Measurements from ENCODE around the gene CCR5AS.
A peak's percentile ranks its signal among the peaks of the same experiment; 100 is the strongest.

The CCR5AS gene

GRCh38 chr3:46372492-46373359, 34.1 kb downstream of the CCR5AS start:
- Mint-ChIP-seq H3K4me1 (peaks cover 10 to 13% of the 10 kb centered on the region in 2 experiments), H3K36me3 (ENCODE audit: insufficient read depth in 1 of 3, low read depth in 3 of 3) (no peaks in the 10 kb centered on the region), H3K27me3 (ENCODE audit: low read depth) (peaks cover 22% of the 10 kb centered on the region), H3K27ac (no peak overlapping the region), H3K9me3 (no peaks in the 10 kb centered on the region), H3K4me3 (no peak overlapping the region)
- Histone ChIP-seq H2AFZ (ENCODE audit: low read length) (no peak overlapping the region), H3K9ac (ENCODE audit: extremely low read depth, insufficient read length, low read length) (no peak overlapping the region), H2AK5ac (ENCODE audit: insufficient read length, low read length) (no peak overlapping the region), H3K4me1 (ENCODE audit: insufficient read depth, low read length) (peaks cover 4% of the 10 kb centered on the region), H3K23me2 (ENCODE audit: insufficient read length, low read depth, low read length, poor library complexity, severe bottlenecking) (peaks cover 2% of the 10 kb centered on the region), H3K18ac (ENCODE audit: insufficient read length, low read depth, low read length) (no peak overlapping the region), H4K5ac (ENCODE audit: insufficient read length, low read depth, low read length) (no peak overlapping the region), H2BK15ac (ENCODE audit: low read depth, low read length) (no peak overlapping the region), H3K4me2 (ENCODE audit: insufficient read depth, insufficient read length, low read length) (no peak overlapping the region), H2BK20ac (ENCODE audit: low read depth, low read length, poor library complexity, severe bottlenecking) (no peak overlapping the region), H3T11ph (ENCODE audit: low read length) (no peak overlapping the region), H3K27ac (ENCODE audit: insufficient read length, low read depth, low read length) (no peak overlapping the region), H2BK5ac (ENCODE audit: insufficient read length, low read length) (no peak overlapping the region), H2BK120ac (ENCODE audit: low read depth, low read length, poor library complexity, severe bottlenecking) (no peak overlapping the region), H3K79me2 (ENCODE audit: insufficient read depth, low read length) (no peaks in the 10 kb centered on the region), H2BK12ac (ENCODE audit: insufficient read length, low read depth, low read length) (no peak overlapping the region), H3K14ac (ENCODE audit: insufficient read depth, low read length) (no peak overlapping the region), H3K79me1 (ENCODE audit: insufficient read depth, low read depth, low read length, poor library complexity, severe bottlenecking) (no peaks in the 10 kb centered on the region), H3K56ac (ENCODE audit: insufficient read length, low read depth, low read length) (no peak overlapping the region), H3K9me3 (ENCODE audit: control insufficient read depth, low read depth, low read length) (no peaks in the 10 kb centered on the region), H3K4ac (ENCODE audit: low read depth, low read length) (no peak overlapping the region), H4K91ac (ENCODE audit: insufficient read length, low read depth, low read length) (no peak overlapping the region), H3K23ac (ENCODE audit: insufficient read length, low read depth, low read length) (no peak overlapping the region), H4K8ac (replicated peaks; ENCODE audit: insufficient read length, low read depth, low read length) (no peak overlapping the region), H4K20me1 (ENCODE audit: control insufficient read depth, insufficient read depth, insufficient read length) (no peaks in the 10 kb centered on the region), H3K27me3 (ENCODE audit: insufficient read depth, low read length) (no peaks in the 10 kb centered on the region)
- peak; percentile 68 for TF ChIP-seq CTCF (conservative IDR thresholded peaks at IDR 0.05)
- WGBS (ENCODE audit: extremely low coverage, insufficient read length, low lambda C conversion rate), result no CpG with 5 or more reads among the region's 9 CpGs
- DNase-seq, result no peak
